Ascending aorta (tissue), 2 donors: ENCODE results near the gene IMP4. TPM values are rescaled to one million over a fixed set of nuclear protein-coding genes. Genes with fewer than 3 reads are reported as not detected.

ENCODE experiments used
- DNase-seq, 2 donors: peaks; one replicate each; pipeline ENCODE4 v3.0.0-alpha.2; 2019; ENCODE audit warnings: low spot score in 2 of 2
- H3K27ac ChIP-seq, 2 donors: fragments of 200-600 bp; sonication (generic); one replicate each; pipeline ENCODE4 v1.5.1; 2016 to 2017; ENCODE audit warnings: mild to moderate bottlenecking in 1 of 2
- H3K27me3 ChIP-seq: fragments of 200-600 bp; sonication (generic); one replicate; pipeline ENCODE4 v1.5.1; 2017
- H3K36me3 ChIP-seq, 2 donors: fragments of 200-600 bp; sonication (generic); one replicate each; pipeline ENCODE4 v1.5.1; 2016
- H3K4me1 ChIP-seq, 2 donors: fragments of 200-600 bp; sonication (generic); one replicate each; pipeline ENCODE4 v1.5.1; 2016 to 2017; ENCODE audit warnings: mild to moderate bottlenecking in 1 of 2
- H3K4me3 ChIP-seq, 2 donors: fragments of 200-600 bp; sonication (generic); one replicate each; pipeline ENCODE4 v1.5.1; 2016 to 2017; ENCODE audit warnings: mild to moderate bottlenecking in 1 of 2
- H3K9me3 ChIP-seq, 2 donors: fragments of 200-600 bp; sonication (generic); one replicate each; pipeline ENCODE4 v1.5.1; 2016
- CTCF ChIP-seq, 3 experiments: fragments of 200-600 bp in 2 of 3; fragments of 450-650 bp in 1 of 3; sonication (generic) in 2 of 3; IDR thresholded peaks; one replicate each; pipeline ENCODE4 v1.5.1; 2016 to 2019; ENCODE audit warnings: antibody characterized with exemption in 3 of 3, mild to moderate bottlenecking in 1 of 3, moderate library complexity in 1 of 3
- intact Hi-C: fragments of 100-400 bp; cut with DNase I; formaldehyde crosslinking; loops from one replicate; pipeline ENCODE4 v1.15.1; 2023
- total RNA-seq: library from RNA; depleted of rRNA; stranded (reverse); fragments of >200 nt; gene quantifications from one replicate; pipeline ENCODE4 v1.1.0, GENCODE V29; 2016

IMP4 gene
- total RNA-seq, 1 donor from 2014 or later: 97.9 TPM

GRCh38 chr2:130372833-130373807, 30.4 kb downstream of the IMP4 start:
- H3K27ac ChIP-seq: peak overlapping the region; percentile 73 to 89
- H3K4me1 ChIP-seq: peaks cover 0 to 16% of the 10 kb centered on the region in 2 donors
- H3K27me3 ChIP-seq: no peaks in the 10 kb centered on the region
- H3K9me3 ChIP-seq: no peaks in the 10 kb centered on the region
- no peak for TF ChIP-seq CTCF (IDR thresholded peaks at IDR 0.05)
- peak overlapping the region; percentile 82 to 94 for H3K4me3 ChIP-seq
- DNase-seq: peak in 1 of 2 donors; percentile 55
- intact Hi-C loops: loop anchor here (1.0 to 10.0 kb wide), 4 partner anchors 18 to 1122 kb away; partner anchors contain the start of genes IMP4 and MZT2A
- peaks cover 0 to 16% of the 10 kb centered on the region in 2 donors for H3K36me3 ChIP-seq

GRCh38 chr2:130373808-130374365, 31.2 kb downstream of the IMP4 start:
- Histone ChIP-seq H3K27ac (peak overlapping the region in 1 of 2 donors; percentile 73), H3K4me1 (peaks cover 0 to 16% of the 10 kb centered on the region in 2 donors), H3K4me3 (peak overlapping the region in 1 of 2 donors; percentile 82), H3K27me3 (no peaks in the 10 kb centered on the region), H3K36me3 (peaks cover 0 to 16% of the 10 kb centered on the region in 2 donors), H3K9me3 (no peaks in the 10 kb centered on the region)
- intact Hi-C loops: loop anchor here (2.0 to 10.0 kb wide), 2 partner anchors 17 to 1121 kb away; partner anchors contain the start of gene MZT2A
- TF ChIP-seq CTCF (IDR thresholded peaks at IDR 0.05): no peak
- DNase-seq: peak in 1 of 2 donors; percentile 54

DNA sequence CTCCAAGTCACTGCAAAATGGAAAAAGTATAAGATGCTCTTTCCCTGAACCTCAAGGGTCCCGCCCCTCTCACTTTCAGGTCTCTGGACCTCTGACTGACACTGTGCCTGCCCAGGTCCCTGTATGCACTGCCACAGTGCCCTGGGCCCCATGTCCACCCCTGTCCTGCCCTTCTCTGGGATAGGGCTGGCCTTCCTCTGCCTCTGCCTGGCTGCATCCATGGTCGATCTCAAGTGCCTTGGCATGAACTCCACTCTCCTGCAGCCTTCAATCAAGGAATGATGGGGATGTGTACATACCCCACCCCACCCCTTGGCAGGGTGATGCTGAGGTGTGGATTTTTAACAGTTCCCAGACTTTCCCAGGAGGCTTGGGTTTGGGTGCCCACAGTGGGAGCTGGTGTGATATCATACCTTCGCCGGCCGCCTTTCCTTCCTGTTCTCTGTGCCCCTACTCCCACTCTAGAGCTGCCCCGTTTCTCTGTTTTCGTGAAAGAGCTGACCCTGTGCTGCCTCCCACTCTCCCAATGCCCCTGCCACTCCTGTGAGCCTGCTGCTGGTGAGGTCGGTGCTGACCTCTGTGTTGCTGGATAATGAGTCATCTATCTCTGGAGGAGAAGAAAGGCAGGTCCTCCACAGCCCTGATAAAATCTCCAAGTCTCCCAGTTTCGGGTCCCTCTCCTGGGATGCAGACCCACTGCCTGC, 32.0 kb downstream of the IMP4 start:
- TF ChIP-seq CTCF (IDR thresholded peaks at IDR 0.05): no peak
- no peak overlapping the region for H3K27ac ChIP-seq

GRCh38 chr2:130375291-130376266, 32.9 kb downstream of the IMP4 start:
- peaks cover 0 to 16% of the 10 kb centered on the region in 2 donors for H3K4me1 ChIP-seq
- peaks cover 0 to 14% of the 10 kb centered on the region in 2 donors for H3K36me3 ChIP-seq
- no peak overlapping the region for H3K27ac ChIP-seq
- intact Hi-C loops: loop anchor here (10.0 kb wide), 1 partner anchor 1119 kb away; the partner anchor contains the start of gene MZT2A
- H3K27me3 ChIP-seq: no peaks in the 10 kb centered on the region
- TF ChIP-seq CTCF (IDR thresholded peaks at IDR 0.05): no peak
- no peaks in the 10 kb centered on the region for H3K9me3 ChIP-seq
- no peak overlapping the region for H3K4me3 ChIP-seq
- DNase-seq: peak in 1 of 2 donors; percentile 54

More for the DNA sequence above, 32.0 kb downstream of the IMP4 start:
- no peaks in the 10 kb centered on the region for H3K27me3 ChIP-seq
- peak in 1 of 2 donors; percentile 61 for DNase-seq
- H3K4me3 ChIP-seq: no peak overlapping the region
- peaks cover 0 to 16% of the 10 kb centered on the region in 2 donors for H3K36me3 ChIP-seq
- H3K9me3 ChIP-seq: no peaks in the 10 kb centered on the region
- intact Hi-C loops: loop anchor here (10.0 kb wide), 1 partner anchor 1120 kb away; the partner anchor contains the start of gene MZT2A
- peaks cover 0 to 16% of the 10 kb centered on the region in 2 donors for H3K4me1 ChIP-seq
